SK-N-SH treated with all-trans-retinoic acid at 6 μM for 48 hours (cell line): Measurements from ENCODE around the gene ZFHX3.

ENCODE experiments used
- ARNTL ChIP-seq: fragments of 450-650 bp; formaldehyde crosslinking; IDR thresholded peaks from 2 replicates; pipeline ENCODE4 v1.5.0; 2020; ENCODE audit warnings: low read depth, mild to moderate bottlenecking, moderate library complexity, borderline replicate concordance
- CREB5 ChIP-seq: fragments of 250-450 bp; sonication (Bioruptor Pico); IDR thresholded peaks from 2 replicates; pipeline ENCODE4 v1.5.1; 2020; ENCODE audit warnings: low read depth, mild to moderate bottlenecking, moderate library complexity
- CSDC2 ChIP-seq: fragments of 250-450 bp; sonication (Bioruptor Pico); IDR thresholded peaks from 2 replicates; pipeline ENCODE4 v1.5.0; 2020; ENCODE audit warnings: mild to moderate bottlenecking, moderate library complexity
- ESRRG ChIP-seq: fragments of 250-450 bp; sonication (Bioruptor Pico); IDR thresholded peaks from 2 replicates; pipeline ENCODE4 v1.6.1; 2021; ENCODE audit warnings: mild to moderate bottlenecking
- ISL1 ChIP-seq: fragments of 250-450 bp; sonication (Bioruptor Pico); IDR thresholded peaks from 2 replicates; pipeline ENCODE4 v2.1.2; 2022; ENCODE audit warnings: mild to moderate bottlenecking, moderate library complexity
- PATZ1 ChIP-seq: fragments of 250-450 bp; sonication (Bioruptor Pico); IDR thresholded peaks from 2 replicates; pipeline ENCODE4 v1.8.0; 2020; ENCODE audit warnings: mild to moderate bottlenecking, moderate library complexity, borderline replicate concordance
- PPARA ChIP-seq: fragments of 250-450 bp; sonication (Bioruptor Pico); IDR thresholded peaks from 2 replicates; pipeline ENCODE4 v1.5.0; 2020; ENCODE audit warnings: mild to moderate bottlenecking, borderline replicate concordance
- RARB ChIP-seq: fragments of 250-450 bp; sonication (Bioruptor Pico); IDR thresholded peaks from 2 replicates; pipeline ENCODE4 v1.8.0; 2021; ENCODE audit warnings: mild to moderate bottlenecking, moderate library complexity
- TCF4 ChIP-seq: fragments of 250-450 bp; sonication (Bioruptor Pico); IDR thresholded peaks from 2 replicates; pipeline ENCODE4 v1.8.0; 2021; ENCODE audit warnings: mild to moderate bottlenecking, moderate library complexity, borderline replicate concordance
- TSHZ2 ChIP-seq: fragments of 250-450 bp; sonication (Bioruptor Pico); IDR thresholded peaks from 2 replicates; pipeline ENCODE4 v1.5.0; 2020; ENCODE audit warnings: mild to moderate bottlenecking, moderate library complexity
- ZFP3 ChIP-seq: fragments of 250-450 bp; sonication (Bioruptor Pico); IDR thresholded peaks from 2 replicates; pipeline ENCODE4 v1.5.0; 2020; ENCODE audit warnings: mild to moderate bottlenecking, moderate library complexity

- TF ChIP-seq CSDC2 (CRISPR knock-in tag), result no peak
- TF ChIP-seq PATZ1 (CRISPR knock-in tag), result no peak
- TF ChIP-seq TCF4 (CRISPR knock-in tag), result no peak
- TF ChIP-seq RARB (CRISPR knock-in tag), result no peak
- no peak for TF ChIP-seq TSHZ2 (CRISPR knock-in tag)
- TF ChIP-seq ESRRG, result no peak
- TF ChIP-seq CREB5 (CRISPR knock-in tag), result no peak
- TF ChIP-seq ZFP3, result no peak
- TF ChIP-seq ISL1 (CRISPR knock-in tag), result no peak
- no peak for TF ChIP-seq PPARA (CRISPR knock-in tag)
- no peak for TF ChIP-seq ARNTL
These were observed 15.9 kb upstream of the ZFHX3 start for GRCh38 chr16:73063854-73064211.
